HCT116 (cell line): ENCODE results near the gene CPED1. TPM values are rescaled to one million over a fixed set of nuclear protein-coding genes. Genes with fewer than 3 reads are reported as not detected.

Experiments
- ATAC-seq: fragments of 200-7000 bp; cut with Tn5 transposase; 2 replicates; pipeline ENCODE4 v1.9.1; 2020; ENCODE audit warnings: mild to moderate bottlenecking, moderate library complexity
- BruUV-seq: library from RNA; stranded (reverse); fragments of 400-500 nt; replicated peaks from 2 replicates; lab custom pipeline; 2021; lab: Mats Ljungman, UMichigan
- CTCF ChIA-PET: fragments of 300-600 bp; sonication (Branson Sonifier 250); formaldehyde crosslinking; loops from one replicate; lab custom pipeline; 2021; ENCODE audit warnings: antibody characterized with exemption; lab: Charles Lee
- POLR2A ChIA-PET: fragments of 300-600, 350-600 bp; sonication (Branson Sonifier 250); formaldehyde crosslinking; loops from one replicate; lab custom pipeline; 2021; ENCODE audit warnings: antibody characterized with exemption; lab: Charles Lee
- RAD21 ChIA-PET, 2 experiments: fragments of 300-600 bp; sonication (Branson Sonifier 250); formaldehyde crosslinking; loops; one replicate each; lab custom pipeline; 2023; ENCODE audit warnings: low total read pairs in 2 of 2; ENCODE audit not compliant: uncharacterized antibody in 2 of 2, unreplicated experiment in 2 of 2, low non-redundant PET in 1 of 2; lab: Charles Lee
- DNase-seq: peaks from one replicate; pipeline ENCODE4 v3.0.0-alpha.2; 2010; ENCODE audit warnings: low read depth, low spot score
- H2AFZ ChIP-seq: fragments of 200-600 bp; shearing (Covaris generic), sonication (generic); 2 replicates; pipeline ENCODE4 v1.6.1; 2017; ENCODE audit warnings: low read depth, mixed run types, mixed read lengths, antibody characterized with exemption, low read length; ENCODE audit not compliant: poor library complexity, severe bottlenecking
- H3K27ac ChIP-seq: 2 replicates; pipeline ENCODE4 v1.5.1; 2012; ENCODE audit warnings: low read depth, low read length
- H3K27me3 ChIP-seq: fragments of 200-600 bp; sonication (generic); 2 replicates; pipeline ENCODE4 v1.6.1; 2016; ENCODE audit warnings: mixed run types, low read length, mixed read lengths; ENCODE audit not compliant: insufficient read depth
- H3K36me3 ChIP-seq, 2 experiments: fragments of 200-500 bp in 1 of 2; fragments of 200-600 bp in 1 of 2; sonication (Bioruptor generic) in 1 of 2; sonication (generic) in 1 of 2; 2 replicates each; pipeline versions ENCODE4 v1.5.1 to v1.6.1; 2014 to 2016; ENCODE audit warnings: low read length in 2 of 2, inconsistent platforms in 1 of 2, mixed read lengths in 1 of 2, mixed run types in 1 of 2; ENCODE audit not compliant: insufficient read depth in 2 of 2, control insufficient read depth in 1 of 2
- H3K4me1 ChIP-seq, 2 experiments: fragments of 200-600 bp in 1 of 2; sonication (generic) in 1 of 2; 2 replicates each; pipeline versions ENCODE4 v1.5.1 to v1.6.1; 2012 to 2017; ENCODE audit warnings: low read length in 2 of 2, inconsistent platforms in 1 of 2, mild to moderate bottlenecking in 1 of 2, mixed read lengths in 1 of 2, mixed run types in 1 of 2, moderate library complexity in 1 of 2; ENCODE audit not compliant: insufficient read depth in 2 of 2, control insufficient read depth in 1 of 2
- H3K4me2 ChIP-seq: fragments of 200-600 bp; sonication (generic); 2 replicates; pipeline ENCODE4 v1.6.1; 2017; ENCODE audit warnings: mixed run types, low read length, mixed read lengths
- H3K4me3 ChIP-seq, 2 experiments: fragments of 200-600 bp in 1 of 2; sonication (generic) in 1 of 2; replicated peaks in 1 of 2; 2 replicates each; pipeline ENCODE4 v1.5.1; 2011 to 2016; ENCODE audit warnings: low read length in 2 of 2, control low read depth in 1 of 2, low read depth in 1 of 2, mild to moderate bottlenecking in 1 of 2, mixed read lengths in 1 of 2, mixed run types in 1 of 2
- H3K79me2 ChIP-seq: fragments of 200-600 bp; sonication (generic); 2 replicates; pipeline ENCODE4 v1.6.1; 2017; ENCODE audit warnings: mild to moderate bottlenecking, mixed run types, low read length, moderate library complexity, mixed read lengths; ENCODE audit not compliant: insufficient read depth
- H3K9ac ChIP-seq: fragments of 200-600 bp; sonication (generic); 2 replicates; pipeline ENCODE4 v1.6.1; 2016; ENCODE audit warnings: low read length, mixed read lengths
- H3K9me2 ChIP-seq: fragments of 200-600 bp; sonication (generic), shearing (Covaris generic); 2 replicates; pipeline ENCODE4 v1.6.1; 2017; ENCODE audit warnings: mixed run types, mild to moderate bottlenecking, moderate library complexity; ENCODE audit not compliant: insufficient read depth
- H3K9me3 ChIP-seq, 2 experiments: fragments of 200-500 bp in 1 of 2; fragments of 200-600 bp in 1 of 2; sonication (Bioruptor generic) in 1 of 2; sonication (generic) in 1 of 2; 2 replicates each; pipeline ENCODE4 v1.6.1; 2014 to 2017; ENCODE audit warnings: low read length in 2 of 2, mixed read lengths in 2 of 2, inconsistent platforms in 1 of 2, low read depth in 1 of 2, mild to moderate bottlenecking in 1 of 2, mixed run types in 1 of 2, moderate library complexity in 1 of 2; ENCODE audit not compliant: control insufficient read depth in 1 of 2, insufficient read depth in 1 of 2
- H4K20me1 ChIP-seq: fragments of 200-600 bp; sonication (generic), shearing (Covaris generic); 2 replicates; pipeline ENCODE4 v1.6.1; 2017; ENCODE audit warnings: mixed run types, mild to moderate bottlenecking, moderate library complexity; ENCODE audit not compliant: insufficient read depth
- ELF1 ChIP-seq: IDR thresholded peaks from 2 replicates; pipeline ENCODE4 v1.6.1; 2012; ENCODE audit warnings: low read depth, borderline replicate concordance
- JUND ChIP-seq: IDR thresholded peaks from 2 replicates; pipeline ENCODE4 v1.6.1; 2012
- intact Hi-C: fragments of 100-400 bp; cut with micrococcal nuclease; formaldehyde crosslinking; loops from 2 replicates; pipeline ENCODE4 v1.10.0; 2022
- total RNA-seq: library from RNA; stranded (reverse); gene quantifications from one replicate; pipeline ENCODE4 v1.2.1, GENCODE V29; 2021; ENCODE audit not compliant: unreplicated experiment
- TF ChIP-seq, protein P1 (sequence below): IDR thresholded peaks from 2 replicates; pipeline ENCODE4 v1.6.1; 2012
- TF ChIP-seq, protein P2 (sequence below): IDR thresholded peaks from 2 replicates; pipeline ENCODE4 v1.6.1; 2011; ENCODE audit warnings: mild to moderate bottlenecking, low read length, moderate library complexity; ENCODE audit not compliant: insufficient replicate concordance; ENCODE audit errors: extremely low read depth
- TF ChIP-seq, protein P3 (sequence below): IDR thresholded peaks from 2 replicates; pipeline ENCODE4 v1.6.1; 2012; ENCODE audit warnings: low read depth

The CPED1 gene
- total RNA-seq, 1 experiment from 2014 or later = 1.2 TPM

DNA sequence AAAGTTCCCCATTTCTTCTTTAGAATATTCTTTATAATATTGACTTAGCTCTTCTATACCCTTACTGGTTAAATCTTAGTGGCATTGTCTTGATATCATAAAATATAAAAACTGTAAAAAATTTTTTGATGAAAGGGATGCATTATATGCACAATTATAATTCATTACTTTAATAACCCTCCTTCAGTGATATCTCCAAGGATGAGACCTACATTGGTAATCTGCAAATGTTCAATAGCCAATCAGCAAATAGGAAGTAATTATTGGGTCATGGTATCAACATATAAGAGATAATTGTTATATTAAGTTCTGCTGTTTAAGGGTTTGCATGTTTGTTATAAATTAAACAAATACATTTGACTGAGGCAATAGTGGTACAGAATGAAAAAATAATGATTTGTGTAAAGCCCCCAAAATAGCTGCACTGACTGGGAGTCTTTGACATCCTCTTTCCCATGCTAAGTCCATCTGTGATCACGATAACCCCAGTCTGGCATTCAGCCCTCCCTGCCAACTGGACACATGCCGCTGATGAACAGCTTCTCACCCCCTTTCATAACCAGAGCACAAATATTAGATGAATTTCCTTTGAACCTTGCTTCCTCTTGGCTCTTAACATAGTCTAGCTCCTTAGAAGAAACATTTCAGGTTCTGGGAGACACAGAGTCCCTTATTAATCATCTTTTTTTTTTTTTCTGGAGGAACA is 169.5 kb downstream of the CPED1 start:
- Histone ChIP-seq H3K9me2 (no peaks in the 10 kb centered on the region), H3K4me1 (no peaks in the 10 kb centered on the region), H3K4me3 (no peak overlapping the region), H3K9ac (no peak overlapping the region), H3K27me3 (no peaks in the 10 kb centered on the region), H3K9me3 (no peaks in the 10 kb centered on the region), H3K4me2 (no peak overlapping the region), H3K79me2 (no peaks in the 10 kb centered on the region), H3K36me3 (no peaks in the 10 kb centered on the region), H2AFZ (no peak overlapping the region), H3K27ac (no peak overlapping the region), H4K20me1 (no peaks in the 10 kb centered on the region)
- RAD21 ChIA-PET = no interaction called here
- CTCF ChIA-PET = no interaction called here
- BruUV-seq = no TSS peak
- ATAC-seq = no peak
- DNase-seq = no peak
- no peak for TF ChIP-seq ELF1
- TF ChIP-seq, protein P1, sequence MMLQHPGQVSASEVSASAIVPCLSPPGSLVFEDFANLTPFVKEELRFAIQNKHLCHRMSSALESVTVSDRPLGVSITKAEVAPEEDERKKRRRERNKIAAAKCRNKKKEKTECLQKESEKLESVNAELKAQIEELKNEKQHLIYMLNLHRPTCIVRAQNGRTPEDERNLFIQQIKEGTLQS = no peak
- TF ChIP-seq, protein P2, sequence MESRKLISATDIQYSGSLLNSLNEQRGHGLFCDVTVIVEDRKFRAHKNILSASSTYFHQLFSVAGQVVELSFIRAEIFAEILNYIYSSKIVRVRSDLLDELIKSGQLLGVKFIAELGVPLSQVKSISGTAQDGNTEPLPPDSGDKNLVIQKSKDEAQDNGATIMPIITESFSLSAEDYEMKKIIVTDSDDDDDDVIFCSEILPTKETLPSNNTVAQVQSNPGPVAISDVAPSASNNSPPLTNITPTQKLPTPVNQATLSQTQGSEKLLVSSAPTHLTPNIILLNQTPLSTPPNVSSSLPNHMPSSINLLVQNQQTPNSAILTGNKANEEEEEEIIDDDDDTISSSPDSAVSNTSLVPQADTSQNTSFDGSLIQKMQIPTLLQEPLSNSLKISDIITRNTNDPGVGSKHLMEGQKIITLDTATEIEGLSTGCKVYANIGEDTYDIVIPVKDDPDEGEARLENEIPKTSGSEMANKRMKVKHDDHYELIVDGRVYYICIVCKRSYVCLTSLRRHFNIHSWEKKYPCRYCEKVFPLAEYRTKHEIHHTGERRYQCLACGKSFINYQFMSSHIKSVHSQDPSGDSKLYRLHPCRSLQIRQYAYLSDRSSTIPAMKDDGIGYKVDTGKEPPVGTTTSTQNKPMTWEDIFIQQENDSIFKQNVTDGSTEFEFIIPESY = no peak
- TF ChIP-seq JUND = no peak
- TF ChIP-seq, protein P3, sequence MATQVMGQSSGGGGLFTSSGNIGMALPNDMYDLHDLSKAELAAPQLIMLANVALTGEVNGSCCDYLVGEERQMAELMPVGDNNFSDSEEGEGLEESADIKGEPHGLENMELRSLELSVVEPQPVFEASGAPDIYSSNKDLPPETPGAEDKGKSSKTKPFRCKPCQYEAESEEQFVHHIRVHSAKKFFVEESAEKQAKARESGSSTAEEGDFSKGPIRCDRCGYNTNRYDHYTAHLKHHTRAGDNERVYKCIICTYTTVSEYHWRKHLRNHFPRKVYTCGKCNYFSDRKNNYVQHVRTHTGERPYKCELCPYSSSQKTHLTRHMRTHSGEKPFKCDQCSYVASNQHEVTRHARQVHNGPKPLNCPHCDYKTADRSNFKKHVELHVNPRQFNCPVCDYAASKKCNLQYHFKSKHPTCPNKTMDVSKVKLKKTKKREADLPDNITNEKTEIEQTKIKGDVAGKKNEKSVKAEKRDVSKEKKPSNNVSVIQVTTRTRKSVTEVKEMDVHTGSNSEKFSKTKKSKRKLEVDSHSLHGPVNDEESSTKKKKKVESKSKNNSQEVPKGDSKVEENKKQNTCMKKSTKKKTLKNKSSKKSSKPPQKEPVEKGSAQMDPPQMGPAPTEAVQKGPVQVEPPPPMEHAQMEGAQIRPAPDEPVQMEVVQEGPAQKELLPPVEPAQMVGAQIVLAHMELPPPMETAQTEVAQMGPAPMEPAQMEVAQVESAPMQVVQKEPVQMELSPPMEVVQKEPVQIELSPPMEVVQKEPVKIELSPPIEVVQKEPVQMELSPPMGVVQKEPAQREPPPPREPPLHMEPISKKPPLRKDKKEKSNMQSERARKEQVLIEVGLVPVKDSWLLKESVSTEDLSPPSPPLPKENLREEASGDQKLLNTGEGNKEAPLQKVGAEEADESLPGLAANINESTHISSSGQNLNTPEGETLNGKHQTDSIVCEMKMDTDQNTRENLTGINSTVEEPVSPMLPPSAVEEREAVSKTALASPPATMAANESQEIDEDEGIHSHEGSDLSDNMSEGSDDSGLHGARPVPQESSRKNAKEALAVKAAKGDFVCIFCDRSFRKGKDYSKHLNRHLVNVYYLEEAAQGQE = no peak
- intact Hi-C loops = no loop called here
- POLR2A ChIA-PET = no interaction called here
